Measurements from ENCODE around the gene FSTL4. TPM values are rescaled to one million over a fixed set of nuclear protein-coding genes. Genes with fewer than 3 reads are reported as not detected.

Gene FSTL4
- total and polyA plus RNA-seq, 2 of the 4 experiments (the other 2 are of a cell fraction) = 0.18 TPM; not detected in 1

GRCh38 chr5:133383580-133383939 is 228.8 kb downstream of the FSTL4 start:
- intact Hi-C loops (cut with micrococcal nuclease) (no loop called here), dilution Hi-C loops (cut with HindIII; ENCODE audit: low sequenced_read_pairs, unreplicated experiment) (no loop called here), in situ Hi-C loops (cut with MboI; ENCODE audit: low sequenced_read_pairs) (no loop called here)
- no peak overlapping the region for H3K18ac ChIP-seq (ENCODE audit: low read depth, low read length)
- no peak overlapping the region for H2AK5ac ChIP-seq (ENCODE audit: low read depth, low read length)
- H2BK5ac ChIP-seq (ENCODE audit: low read depth, low read length, poor library complexity, severe bottlenecking) = no peak overlapping the region
- no peaks in the 10 kb centered on the region for H3K36me3 ChIP-seq (ENCODE audit: control insufficient read depth, insufficient read depth, low read length)
- no peak for TF ChIP-seq USF2 (IDR thresholded peaks at IDR 0.05; ENCODE audit: low read depth, low read length)
- TF ChIP-seq BHLHE40 (IDR thresholded peaks at IDR 0.05; ENCODE audit: low read depth, low read length) = no peak
- no peak for TF ChIP-seq FOS (IDR thresholded peaks at IDR 0.05; ENCODE audit: low read depth, low read length)
- TF ChIP-seq CEBPB (IDR thresholded peaks at IDR 0.05; ENCODE audit: low read depth, low read length) = no peak
- no peak for TF ChIP-seq RCOR1 (IDR thresholded peaks at IDR 0.05; ENCODE audit: insufficient replicate concordance, low read length)
- TF ChIP-seq NFE2L2 (IDR thresholded peaks at IDR 0.05; ENCODE audit: low read depth, low read length) = no peak
- no peak for TF ChIP-seq RAD21 (IDR thresholded peaks at IDR 0.05; ENCODE audit: low read length)
- no peak for TF ChIP-seq RFX5 (IDR thresholded peaks at IDR 0.05; ENCODE audit: low read depth, low read length)
- TF ChIP-seq SMC3 (IDR thresholded peaks at IDR 0.05; ENCODE audit: low read depth, low read length) = no peak
- no peak for TF ChIP-seq CHD1 (IDR thresholded peaks at IDR 0.05; ENCODE audit: low read depth, low read length)
- WGBS, 2 experiments (ENCODE audit: extremely low coverage in 2 of 2, insufficient read length in 1 of 2) = 32% methylated on average over 8 of the region's 9 CpGs; no CpG with 5 or more reads in 1 of the 2 experiments
- H3K56ac ChIP-seq (ENCODE audit: extremely low read depth, insufficient read depth, low read length) = no peak overlapping the region
- no peak overlapping the region for H3K9ac ChIP-seq (ENCODE audit: low read depth, low read length)
- no peak overlapping the region for H2AK9ac ChIP-seq (replicated peaks; ENCODE audit: low read depth, low read length, poor library complexity)
- no peaks in the 10 kb centered on the region for H4K20me1 ChIP-seq (ENCODE audit: insufficient read depth, low read length)
- no peak overlapping the region for H2BK15ac ChIP-seq (ENCODE audit: low read depth, low read length)
- H3K23ac ChIP-seq (ENCODE audit: low read depth, low read length) = no peak overlapping the region
- H3K9me1 ChIP-seq (ENCODE audit: insufficient read depth, low read length) = no peaks in the 10 kb centered on the region
- no TSS peak for BruUV-seq (replicated peaks)
- H4K5ac ChIP-seq (ENCODE audit: low read depth, low read length) = no peak overlapping the region
- no peaks in the 10 kb centered on the region for H3K9me3 ChIP-seq (ENCODE audit: control insufficient read depth, insufficient read depth, low read length)
- no peak overlapping the region for H3K14ac ChIP-seq (replicated peaks; ENCODE audit: low read depth, low read length)
- no peaks in the 10 kb centered on the region for H3K4me1 ChIP-seq (ENCODE audit: control insufficient read depth, insufficient read depth, low read length)
- peaks cover 7% of the 10 kb centered on the region for H3K27me3 ChIP-seq (ENCODE audit: control insufficient read depth, insufficient read depth, low read length)
- H3K27ac ChIP-seq (ENCODE audit: insufficient read depth, low read length) = no peak overlapping the region
- H2BK120ac ChIP-seq (ENCODE audit: low read depth, low read length) = no peak overlapping the region
- no peak overlapping the region for H2BK20ac ChIP-seq (ENCODE audit: low read depth, low read length)
- no peak overlapping the region for H4K8ac ChIP-seq (ENCODE audit: low read depth in 2 of 2, low read length in 2 of 2)
- ChIA-PET CTCF (no interaction called here), POLR2A (ENCODE audit: unreplicated experiment) (no interaction called here)
- H3K79me1 ChIP-seq (ENCODE audit: low read depth in 1 of 2, low read length in 2 of 2) = no peaks in the 10 kb centered on the region
- H2AFZ ChIP-seq (replicated peaks; ENCODE audit: low read length, poor library complexity) = no peak overlapping the region
- no peak for ATAC-seq (ENCODE audit: low read depth)
- no peak for DNase-seq
- H3K4ac ChIP-seq (ENCODE audit: low read depth, low read length) = no peak overlapping the region
- no peak overlapping the region for H3K4me2 ChIP-seq (ENCODE audit: low read depth, low read length)
- H4K91ac ChIP-seq (ENCODE audit: insufficient read depth, low read depth, low read length) = no peak overlapping the region
- no peak overlapping the region for H3K4me3 ChIP-seq (ENCODE audit: insufficient read depth, low read depth, low read length)

Measured in IMR-90 (cell line).